WTC11 (cell line): ENCODE results near the gene SLC10A3. TPM values are rescaled to one million over a fixed set of nuclear protein-coding genes. Genes with fewer than 3 reads are reported as not detected.
A peak's percentile ranks its signal among the peaks of the same experiment; 100 is the strongest.

ENCODE experiments used
- ATAC-seq: fragments of 200-7000 bp; cut with Tn5 transposase; 2 replicates; pipeline ENCODE4 v1.10.0; 2021; ENCODE audit warnings: mild to moderate bottlenecking, moderate library complexity
- CTCF ChIA-PET: fragments of 300-600 bp; sonication (Branson Sonifier 250); formaldehyde crosslinking; loops from one replicate; lab custom pipeline; 2021; ENCODE audit warnings: antibody characterized with exemption; lab: Charles Lee
- POLR2A ChIA-PET: fragments of 350-600 bp; sonication (Branson Sonifier 250); formaldehyde crosslinking; loops from one replicate; lab custom pipeline; 2021; ENCODE audit warnings: antibody characterized with exemption; lab: Charles Lee
- DNase-seq: peaks from one replicate; pipeline ENCODE4 v3.0.0; 2021; ENCODE audit warnings: low spot score
- H3K27ac Mint-ChIP-seq: 2 replicates; pipeline ENCODE4 v1.8.0; 2021; ENCODE audit warnings: mixed read lengths
- H3K27me3 Mint-ChIP-seq: 2 replicates; pipeline ENCODE4 v1.8.0; 2021; ENCODE audit warnings: low read depth, mild to moderate bottlenecking, moderate library complexity, mixed read lengths
- H3K36me3 Mint-ChIP-seq: 2 replicates; pipeline ENCODE4 v1.8.0; 2021; ENCODE audit warnings: mixed read lengths
- H3K4me1 Mint-ChIP-seq: 2 replicates; pipeline ENCODE4 v1.8.0; 2022; ENCODE audit warnings: mixed read lengths
- H3K4me3 Mint-ChIP-seq: 2 replicates; pipeline ENCODE4 v1.8.0; 2021; ENCODE audit warnings: mild to moderate bottlenecking, moderate library complexity, mixed read lengths
- H3K9me3 Mint-ChIP-seq: 2 replicates; pipeline ENCODE4 v1.8.0; 2021; ENCODE audit warnings: mixed read lengths
- ARID4B ChIP-seq: sonication (generic); formaldehyde crosslinking; IDR thresholded peaks from 2 replicates; pipeline ENCODE4 v1.8.0; 2023; ENCODE audit warnings: missing genetic modification reagents, mild to moderate bottlenecking, borderline replicate concordance
- ATF1 ChIP-seq: sonication (generic); formaldehyde crosslinking; IDR thresholded peaks from 2 replicates; pipeline ENCODE4 v1.8.1; 2023; ENCODE audit warnings: mild to moderate bottlenecking, moderate library complexity, missing genetic modification reagents
- E2F1 ChIP-seq: sonication (generic); formaldehyde crosslinking; IDR thresholded peaks from 2 replicates; pipeline ENCODE4 v1.8.0; 2022; ENCODE audit warnings: mild to moderate bottlenecking, missing genetic modification reagents
- GTF2I ChIP-seq: fragments of 250-450 bp; sonication (Bioruptor Pico); conservative IDR thresholded peaks from 2 replicates; pipeline ENCODE4 v1.4.0; 2021; ENCODE audit warnings: mild to moderate bottlenecking
- JUN ChIP-seq: sonication (generic); formaldehyde crosslinking; IDR thresholded peaks from 2 replicates; pipeline ENCODE4 v1.8.0; 2023; ENCODE audit warnings: mild to moderate bottlenecking, missing genetic modification reagents
- MAX ChIP-seq: sonication (generic); formaldehyde crosslinking; IDR thresholded peaks from 2 replicates; pipeline ENCODE4 v1.8.0; 2022; ENCODE audit warnings: mild to moderate bottlenecking, missing genetic modification reagents
- MXD4 ChIP-seq: fragments of 250-450 bp; sonication (Bioruptor Pico); IDR thresholded peaks from 2 replicates; pipeline ENCODE4 v1.8.0; 2021; ENCODE audit warnings: mild to moderate bottlenecking, moderate library complexity, borderline replicate concordance
- NR1H2 ChIP-seq: sonication (generic); formaldehyde crosslinking; IDR thresholded peaks from 2 replicates; pipeline ENCODE4 v1.9.0; 2021; ENCODE audit warnings: mild to moderate bottlenecking, moderate library complexity, missing genetic modification reagents
- PRRX2 ChIP-seq: fragments of 250-450 bp; sonication (Bioruptor Pico); IDR thresholded peaks from 2 replicates; pipeline ENCODE4 v1.8.0; 2021; ENCODE audit warnings: mild to moderate bottlenecking
- STAT6 ChIP-seq: sonication (generic); formaldehyde crosslinking; conservative IDR thresholded peaks from 2 replicates; pipeline ENCODE4 v1.8.1; 2023; ENCODE audit warnings: mild to moderate bottlenecking, low read depth, missing genetic modification reagents, moderate library complexity
- ZNF396 ChIP-seq: fragments of 250-450 bp; sonication (Bioruptor Pico); IDR thresholded peaks from 2 replicates; pipeline ENCODE4 v1.8.0; 2021; ENCODE audit warnings: mild to moderate bottlenecking, moderate library complexity, borderline replicate concordance
- ZNF423 ChIP-seq: fragments of 250-450 bp; sonication (Bioruptor Pico); IDR thresholded peaks from 2 replicates; pipeline ENCODE4 v2.1.2; 2022; ENCODE audit warnings: mild to moderate bottlenecking, moderate library complexity
- ZSCAN18 ChIP-seq: fragments of 250-450 bp; sonication (Bioruptor Pico); IDR thresholded peaks from 2 replicates; pipeline ENCODE4 v2.1.2; 2022; ENCODE audit warnings: mild to moderate bottlenecking, moderate library complexity
- total RNA-seq: library from RNA; stranded (reverse); gene quantifications from 3 replicates; pipeline ENCODE4 v1.2.3, GENCODE V29; 2021

The SLC10A3 gene
- total RNA-seq, 1 experiment from 2014 or later = 9.8 TPM

- CTCF ChIA-PET = interaction anchor here (0.5 to 0.7 kb wide), 2 partner anchors 17 to 18 kb away, joined by 3 to 6 read pairs; no protein-coding TSS in a partner anchor
- H3K27ac Mint-ChIP-seq = peak overlapping the region; percentile 68
- TF ChIP-seq ZNF396 (CRISPR knock-in tag) = no peak
- H3K36me3 Mint-ChIP-seq = peaks cover 16% of the 10 kb centered on the region
- H3K4me1 Mint-ChIP-seq = no peaks in the 10 kb centered on the region
- peak overlapping the region; percentile 70 for H3K4me3 Mint-ChIP-seq
- DNase-seq = no peak
- no peaks in the 10 kb centered on the region for H3K9me3 Mint-ChIP-seq
- no peaks in the 10 kb centered on the region for H3K27me3 Mint-ChIP-seq
- POLR2A ChIA-PET = no interaction called here
- peak; percentile 46 for ATAC-seq
These were observed 46.9 kb downstream of the SLC10A3 start for GRCh38 chrX:154443479-154443910.

- no peak for DNase-seq
- Mint-ChIP-seq H3K4me1 (peaks cover 5% of the 10 kb centered on the region), H3K27me3 (no peaks in the 10 kb centered on the region), H3K27ac (no peak overlapping the region), H3K9me3 (no peaks in the 10 kb centered on the region), H3K4me3 (no peak overlapping the region), H3K36me3 (peaks cover 15% of the 10 kb centered on the region)
- TF ChIP-seq JUN (CRISPR knock-in tag) = no peak
- TF ChIP-seq ZNF423 = no peak
- TF ChIP-seq MXD4 (CRISPR knock-in tag) = no peak
- no peak for TF ChIP-seq ATF1 (CRISPR knock-in tag)
- TF ChIP-seq E2F1 (CRISPR knock-in tag) = no peak
- TF ChIP-seq PRRX2 (CRISPR knock-in tag) = no peak
- TF ChIP-seq GTF2I (CRISPR knock-in tag) = no peak
- TF ChIP-seq ZSCAN18 (CRISPR knock-in tag) = no peak
- TF ChIP-seq STAT6 (CRISPR knock-in tag) = no peak
- TF ChIP-seq NR1H2 (CRISPR knock-in tag) = no peak
- TF ChIP-seq MAX (CRISPR knock-in tag) = no peak
- TF ChIP-seq ARID4B = no peak
- no peak for ATAC-seq
- ChIA-PET CTCF (no interaction called here), POLR2A (interaction anchor here (0.9 kb wide), 1 partner anchor 49 kb away, joined by 3 read pairs; the partner anchor contains the start of gene SLC10A3)
These were observed 48.3 kb downstream of the SLC10A3 start for GRCh38 chrX:154441984-154442707.
